Measurements from ENCODE around the gene PTHLH.

DNA sequence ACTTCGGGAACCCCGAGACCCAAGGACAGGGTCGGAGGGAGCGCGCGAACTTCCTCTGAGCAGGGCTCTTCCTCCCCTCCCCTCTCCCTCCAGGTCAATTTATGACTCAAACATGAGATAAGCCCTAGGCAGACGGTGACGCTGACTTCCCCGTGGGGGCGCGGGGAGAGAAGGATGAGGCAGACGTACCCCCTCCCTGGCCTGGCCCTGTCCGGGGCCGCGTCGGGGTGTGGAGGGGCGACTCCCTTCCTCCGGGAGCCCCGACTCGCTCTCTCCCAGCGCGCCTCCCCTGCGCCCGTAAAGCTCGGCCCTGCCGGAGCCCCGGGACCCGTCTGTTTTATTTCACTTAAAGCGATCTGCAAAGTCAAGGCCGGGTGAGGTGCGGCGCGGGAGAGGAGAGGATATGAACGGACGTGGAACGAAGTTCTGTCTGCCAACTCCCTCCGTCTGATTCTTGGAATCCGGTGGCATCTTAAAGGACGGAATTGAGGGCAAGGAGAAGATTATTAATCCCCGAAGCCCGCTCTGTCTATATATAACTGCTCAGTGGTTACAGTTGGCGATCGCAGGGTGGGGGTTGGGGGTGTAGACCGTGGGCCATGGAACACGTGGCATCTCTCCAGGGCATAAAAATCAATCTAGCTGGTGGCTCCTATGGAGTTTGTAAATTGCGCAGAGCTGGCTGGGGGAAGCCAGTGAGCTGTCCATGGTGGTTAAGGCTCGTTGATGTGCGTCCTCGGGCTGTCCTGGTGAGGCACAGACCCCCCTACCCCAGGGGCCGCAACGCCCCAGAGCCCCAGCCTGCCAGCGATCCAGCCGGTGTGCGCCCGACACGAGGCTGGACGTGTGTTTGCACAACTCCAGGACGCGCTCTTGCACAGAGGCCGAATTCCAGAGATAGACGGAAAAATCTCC, 2.9 kb upstream of the PTHLH start:
- TF ChIP-seq CTCF (IDR thresholded peaks at IDR 0.05) (no peak), POLR2A (IDR thresholded peaks at IDR 0.05) (no peak), POLR2AphosphoS5 (IDR thresholded peaks at IDR 0.05; ENCODE audit: insufficient read depth in 1 of 2, low read depth in 1 of 2) (no peak)
